GM06990 (cell line): ENCODE results near the gene CELSR1.

Experiments used
- DNase-seq: peaks from one replicate; pipeline ENCODE4 v3.0.0-alpha.2; 2011; ENCODE audit not compliant: insufficient read length; ENCODE audit errors: extremely low read depth
- H3K27me3 ChIP-seq: replicated peaks from 2 replicates; pipeline ENCODE4 v1.6.0; 2011; ENCODE audit warnings: low read length; ENCODE audit not compliant: control insufficient read depth, insufficient read depth
- H3K36me3 ChIP-seq: 2 replicates; pipeline ENCODE4 v1.5.1; 2011; ENCODE audit warnings: low read length; ENCODE audit not compliant: control insufficient read depth, insufficient read depth
- H3K4me3 ChIP-seq: replicated peaks from 2 replicates; pipeline ENCODE4 v1.5.1; 2011; ENCODE audit warnings: low read depth, mild to moderate bottlenecking, control low read depth, low read length
- CTCF ChIP-seq: IDR thresholded peaks from 2 replicates; pipeline ENCODE4 v1.5.1; 2011; ENCODE audit warnings: low read length, control low read depth, mild to moderate bottlenecking, inconsistent platforms; ENCODE audit not compliant: insufficient read depth, poor library complexity, severe bottlenecking

CELSR1 gene

DNA sequence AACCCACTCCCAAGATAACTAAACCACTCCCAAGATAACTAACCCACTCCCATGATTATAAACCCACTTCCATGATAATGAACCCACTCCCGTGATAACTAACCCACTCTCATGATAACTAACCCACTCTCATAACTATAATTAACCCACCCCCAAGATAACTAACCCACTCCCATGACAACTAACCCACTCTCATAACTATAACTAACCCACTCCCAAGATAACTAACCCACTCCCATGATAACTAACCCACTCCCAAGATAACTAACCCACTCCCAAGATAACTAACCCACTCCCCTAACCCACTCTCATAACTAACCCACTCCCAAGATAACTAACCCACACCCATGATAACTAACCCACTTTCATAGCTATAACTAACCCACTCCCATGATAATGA is 30.1 kb upstream of the CELSR1 start:
- H3K4me3 ChIP-seq, result no peak overlapping the region
- no peak for TF ChIP-seq CTCF
- no peak for DNase-seq

GRCh38 chr22:46564084-46564714 is 26.8 kb upstream of the CELSR1 start:
- no peaks in the 10 kb centered on the region for H3K36me3 ChIP-seq
- no peak for TF ChIP-seq CTCF
- H3K27me3 ChIP-seq, result no peaks in the 10 kb centered on the region
- no peak overlapping the region for H3K4me3 ChIP-seq
- DNase-seq, result no peak

More for the DNA sequence above, 30.1 kb upstream of the CELSR1 start:
- no peaks in the 10 kb centered on the region for H3K27me3 ChIP-seq
- H3K36me3 ChIP-seq, result no peaks in the 10 kb centered on the region

- peak; percentile 80 for DNase-seq
- peak overlapping the region; percentile 21 for H3K4me3 ChIP-seq
- no peaks in the 10 kb centered on the region for H3K27me3 ChIP-seq
Observed at GRCh38 chr22:46563381-46564083, 26.1 kb upstream of the CELSR1 start.

GRCh38 chr22:46561435-46561905 is 24.1 kb upstream of the CELSR1 start:
- no peaks in the 10 kb centered on the region for H3K36me3 ChIP-seq
- H3K4me3 ChIP-seq, result peak overlapping the region; percentile 40
- H3K27me3 ChIP-seq, result no peaks in the 10 kb centered on the region
- no peak for DNase-seq
- no peak for TF ChIP-seq CTCF

More at GRCh38 chr22:46563381-46564083, 26.1 kb upstream of the CELSR1 start:
- peak; percentile 93 for TF ChIP-seq CTCF
- H3K36me3 ChIP-seq, result no peaks in the 10 kb centered on the region

GRCh38 chr22:46560696-46561295 is 23.4 kb upstream of the CELSR1 start:
- DNase-seq, result no peak
- no peaks in the 10 kb centered on the region for H3K36me3 ChIP-seq
- no peaks in the 10 kb centered on the region for H3K27me3 ChIP-seq
- H3K4me3 ChIP-seq, result no peak overlapping the region
- no peak for TF ChIP-seq CTCF
